Gastroesophageal sphincter (tissue), 4 donors: ENCODE data around the gene ZNF613. TPM values are rescaled to one million over a fixed set of nuclear protein-coding genes. Genes with fewer than 3 reads are reported as not detected.

ENCODE experiments used
- ATAC-seq: fragments of 150-250 bp; one replicate; pipeline ENCODE4 v1.9.1; 2016; ENCODE audit warnings: mild to moderate bottlenecking, moderate library complexity
- H3K27ac ChIP-seq, 4 donors: fragments of 200-600 bp; sonication (generic) in 3 of 4; 1 replicate in 3 of 4; 2 replicates in 1 of 4; pipeline ENCODE4 v1.5.1; 2016 to 2019
- H3K27me3 ChIP-seq: fragments of 200-600 bp; sonication (generic); one replicate; pipeline ENCODE4 v1.5.1; 2019
- H3K36me3 ChIP-seq, 2 donors: fragments of 200-600 bp; sonication (generic); one replicate each; pipeline ENCODE4 v1.5.1; 2019; ENCODE audit warnings: control low read depth in 1 of 2
- H3K4me1 ChIP-seq, 3 donors: fragments of 200-600 bp; sonication (generic); 1 replicate in 2 of 3; 2 replicates in 1 of 3; pipeline ENCODE4 v1.5.1; 2016 to 2019; ENCODE audit warnings: control low read depth in 2 of 3
- H3K4me3 ChIP-seq, 2 donors: fragments of 200-600 bp; sonication (generic); one replicate each; pipeline ENCODE4 v1.5.1; 2019; ENCODE audit warnings: mild to moderate bottlenecking in 1 of 2, moderate library complexity in 1 of 2
- H3K9me3 ChIP-seq, 3 donors: fragments of 200-600 bp; sonication (generic); one replicate each; pipeline ENCODE4 v1.5.1; 2017 to 2019; ENCODE audit warnings: control low read depth in 2 of 3
- CTCF ChIP-seq, 4 experiments: fragments of 200-600 bp in 2 of 4; fragments of 450-650 bp in 2 of 4; sonication (generic) in 1 of 4; IDR thresholded peaks; one replicate each; pipeline ENCODE4 v1.5.1; 2017 to 2019; ENCODE audit warnings: antibody characterized with exemption in 4 of 4, mild to moderate bottlenecking in 2 of 4, moderate library complexity in 2 of 4
- EP300 ChIP-seq: sonication (generic); formaldehyde crosslinking; IDR thresholded peaks from one replicate; pipeline ENCODE4 v1.6.1; 2017; ENCODE audit warnings: antibody characterized with exemption, mild to moderate bottlenecking
- POLR2A ChIP-seq, 2 donors: fragments of 450-650 bp; IDR thresholded peaks; one replicate each; pipeline ENCODE4 v1.6.1; 2017; ENCODE audit warnings: antibody characterized with exemption in 2 of 2, mild to moderate bottlenecking in 2 of 2, moderate library complexity in 1 of 2
- POLR2AphosphoS5 ChIP-seq: sonication (generic); formaldehyde crosslinking; IDR thresholded peaks from one replicate; pipeline ENCODE4 v1.6.1; 2017; ENCODE audit warnings: antibody characterized with exemption
- WGBS, 2 donors: methylation state at CpG; one replicate each; pipeline ENCODE4 v1.1.5; 2018; ENCODE audit warnings: low coverage in 1 of 2; 5-methylcytosine and 5-hydroxymethylcytosine counted together
- total RNA-seq, 4 donors: library from RNA; depleted of rRNA; stranded (reverse); fragments of >200 nt; gene quantifications; one replicate each; pipeline ENCODE4 v1.1.0, GENCODE V29; 2016

Gene ZNF613
- total RNA-seq, 4 donors from 2014 or later = 4.6 to 7.7 (median 5.7) TPM

GRCh38 chr19:51983361-51983760, 56.1 kb downstream of the ZNF613 start:
- no peak for TF ChIP-seq POLR2A (IDR thresholded peaks at IDR 0.05)
- no peak for TF ChIP-seq CTCF (IDR thresholded peaks at IDR 0.05)
- TF ChIP-seq EP300 = no peak
- no peak for TF ChIP-seq POLR2AphosphoS5
- no peaks in the 10 kb centered on the region for H3K27me3 ChIP-seq
- H3K4me3 ChIP-seq = no peak overlapping the region
- no peak for ATAC-seq
- 95% methylated on average over 3 to 4 of the region's 4 CpGs for WGBS, 2 donors
- H3K9me3 ChIP-seq = peaks cover 0 to 68% (median 0%) of the 10 kb centered on the region in 3 donors
- H3K4me1 ChIP-seq = peaks cover 0 to 22% (median 3%) of the 10 kb centered on the region in 3 donors
- H3K27ac ChIP-seq = no peak overlapping the region
- peaks cover 0 to 43% of the 10 kb centered on the region in 2 donors for H3K36me3 ChIP-seq

GRCh38 chr19:51986309-51987291, 59.3 kb downstream of the ZNF613 start, which contains the start of gene ZNF350:
ZNF350 (minus strand) TSS chr19:51986840; CDS start chr19:51974360, 12,480 bp downstream.
- Histone ChIP-seq H3K9me3 (peaks cover 0 to 51% (median 0%) of the 10 kb centered on the region in 3 donors), H3K36me3 (peaks cover 0 to 24% of the 10 kb centered on the region in 2 donors), H3K4me3 (peak within 1 kb of the TSS; percentile 83 to 99), H3K4me1 (peaks cover 0 to 22% (median 3%) of the 10 kb centered on the region in 3 donors), H3K27me3 (no peaks in the 10 kb centered on the region), H3K27ac (peak within 1 kb of the TSS; percentile 66 to 82 (median 80))
- peak; percentile 98 for ATAC-seq
- WGBS, 2 donors = 4 to 6% methylated on average over 18 to 20 of the region's 33 CpGs
- TF ChIP-seq CTCF (IDR thresholded peaks at IDR 0.05) (no peak), POLR2AphosphoS5 (peak; percentile 94), POLR2A (IDR thresholded peaks at IDR 0.05) (peak in 1 of 2 donors; percentile 21), EP300 (no peak)

- peaks cover 6 to 80% (median 25%) of the 10 kb centered on the region in 3 donors for H3K9me3 ChIP-seq
- H3K27ac ChIP-seq = no peak overlapping the region
- no peaks in the 10 kb centered on the region for H3K4me1 ChIP-seq
- no peak overlapping the region for H3K4me3 ChIP-seq
- H3K36me3 ChIP-seq = peaks cover 32 to 74% of the 10 kb centered on the region in 2 donors
- ATAC-seq = no peak
- WGBS, 2 donors = 94 to 96% methylated on average over 7 to 8 of the region's 10 CpGs
- TF ChIP-seq POLR2A (IDR thresholded peaks at IDR 0.05) (no peak), EP300 (no peak), POLR2AphosphoS5 (no peak), CTCF (IDR thresholded peaks at IDR 0.05) (no peak)
- H3K27me3 ChIP-seq = no peaks in the 10 kb centered on the region
These were observed 66.2 kb downstream of the ZNF613 start for GRCh38 chr19:51993422-51993821.

DNA sequence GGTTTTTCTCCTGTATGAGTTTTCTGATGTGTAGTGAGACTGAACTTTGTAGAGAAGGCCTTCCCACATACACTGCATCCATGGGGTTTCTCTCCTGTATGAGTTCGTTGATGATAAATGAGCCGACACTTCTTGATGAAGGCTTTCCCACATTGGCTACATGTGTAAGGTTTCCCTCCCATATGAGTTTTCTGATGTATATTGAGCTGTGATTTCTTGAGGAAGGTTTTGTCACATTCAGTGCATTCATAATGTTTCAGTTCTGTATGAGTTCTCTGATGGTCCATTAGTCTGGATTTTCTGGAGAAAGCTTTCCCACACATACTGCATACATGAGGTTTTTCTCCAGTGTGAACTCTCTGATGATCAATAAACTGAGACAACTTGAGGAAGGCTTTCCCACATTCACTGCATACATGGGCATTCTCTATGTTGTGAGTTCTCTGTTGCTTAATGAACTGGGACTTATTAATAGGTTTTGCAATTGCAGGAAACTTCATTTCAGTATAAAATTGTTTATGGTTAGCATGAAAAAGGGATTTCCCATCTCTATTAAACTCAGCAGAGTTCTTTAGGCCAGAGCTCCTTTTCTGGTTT, 66.9 kb downstream of the ZNF613 start:
- TF ChIP-seq CTCF (IDR thresholded peaks at IDR 0.05) (no peak), POLR2A (IDR thresholded peaks at IDR 0.05) (no peak), POLR2AphosphoS5 (no peak), EP300 (no peak)
- Histone ChIP-seq H3K9me3 (peaks cover 6 to 84% (median 25%) of the 10 kb centered on the region in 3 donors), H3K4me3 (no peak overlapping the region), H3K27me3 (no peaks in the 10 kb centered on the region), H3K36me3 (peaks cover 38 to 81% of the 10 kb centered on the region in 2 donors), H3K4me1 (no peaks in the 10 kb centered on the region), H3K27ac (no peak overlapping the region)
- ATAC-seq = no peak
- WGBS, 2 donors = 100% methylated on average over 2 of the region's 2 CpGs

Other genes with a start within 250 kb of the ZNF613 start
- gene SPACA6, start 234.1 kb upstream of the ZNF613 start, total RNA-seq = 10 to 100 TPM in 3 of 4 donors, 1 to 10 TPM in 1; 6.3 to 29.7 (median 18.3) TPM
- 10 to 100 TPM in 1 of 4 donors, 1 to 10 TPM in 1, under 1 TPM in 1, not detected in 1; 0.23 to 15.2 (median 2.2) TPM for gene HAS1, start 203.5 kb upstream of the ZNF613 start, total RNA-seq
- gene FPR1, start 175.6 kb upstream of the ZNF613 start, total RNA-seq = 10 to 100 TPM in 2 of 4 donors, 1 to 10 TPM in 1, under 1 TPM in 1; 0.93 to 19.8 (median 9.2) TPM
- gene FPR2, start 166.3 kb upstream of the ZNF613 start, total RNA-seq = 1 to 10 TPM in 2 of 4 donors, not detected in 2; 1.8 to 2.2 TPM
- 10 to 100 TPM in 1 of 4 donors, 1 to 10 TPM in 3; 1.9 to 16.2 (median 6.0) TPM for gene FPR3, start 132.3 kb upstream of the ZNF613 start, total RNA-seq
- gene ZNF577, start 39.5 kb upstream of the ZNF613 start, total RNA-seq = 10 to 100 TPM in 3 of 4 donors, 1 to 10 TPM in 1; 8.1 to 31.9 (median 15.5) TPM
- gene ZNF649, start 22.5 kb upstream of the ZNF613 start, total RNA-seq = 10 to 100 TPM; 10.1 to 16.0 (median 12.9) TPM
- 10 to 100 TPM; 11.0 to 17.9 (median 16.5) TPM for gene ZNF350, start 59.4 kb downstream of the ZNF613 start, total RNA-seq
- gene ZNF615, start 80.7 kb downstream of the ZNF613 start, total RNA-seq = 10 to 100 TPM; 11.6 to 29.9 (median 20.0) TPM
- gene ZNF614, start 100.9 kb downstream of the ZNF613 start, total RNA-seq = 10 to 100 TPM in 3 of 4 donors, 1 to 10 TPM in 1; 6.2 to 17.1 (median 12.6) TPM
- gene ZNF432, start 121.4 kb downstream of the ZNF613 start, total RNA-seq = 10 to 100 TPM in 2 of 4 donors, 1 to 10 TPM in 2; 6.0 to 18.1 (median 10.6) TPM
- 10 to 100 TPM; 12.6 to 26.3 (median 15.9) TPM for gene ZNF841, start 168.3 kb downstream of the ZNF613 start, total RNA-seq
- 10 to 100 TPM in 1 of 4 donors, 1 to 10 TPM in 3; 4.0 to 11.2 (median 5.8) TPM for gene ZNF616, start 212.5 kb downstream of the ZNF613 start, total RNA-seq
- gene ZNF836, start 244.1 kb downstream of the ZNF613 start, total RNA-seq = 10 to 100 TPM in 2 of 4 donors, 1 to 10 TPM in 2; 5.7 to 27.9 (median 12.6) TPM